ENCODE data around the gene SLC1A1. TPM values are rescaled to one million over a fixed set of nuclear protein-coding genes. Genes with fewer than 3 reads are reported as not detected.
A peak's percentile ranks its signal among the peaks of the same experiment; 100 is the strongest.

SLC1A1 gene
- total and polyA plus RNA-seq, 3 experiments from 2014 or later, result 0.09 TPM; not detected in 2

- no peak overlapping the region for H3K4me3 Mint-ChIP-seq
- no peak overlapping the region for H3K4me3 ChIP-seq (ENCODE audit: low read length)
- H3K27me3 Mint-ChIP-seq, result peaks cover 0 to 7% of the 10 kb centered on the region in 2 donors
- no peaks in the 10 kb centered on the region for H3K27me3 ChIP-seq (ENCODE audit: insufficient read depth, low read length, poor library complexity, severe bottlenecking)
- H3K4me1 Mint-ChIP-seq, result peaks cover 29 to 32% (median 31%) of the 10 kb centered on the region in 3 donors
- H3K36me3 Mint-ChIP-seq, result peaks cover 0 to 3% (median 0%) of the 10 kb centered on the region in 3 donors
- no peak overlapping the region for H3K27ac ChIP-seq (ENCODE audit: low read depth, low read length)
- CTCF ChIA-PET, result interaction anchor here (0.6 to 1.8 kb wide), 2 partner anchors 21 to 65 kb away, joined by 3 to 4 read pairs; no protein-coding TSS in a partner anchor
- DNase-seq, result no peak
- no peaks in the 10 kb centered on the region for H3K9me3 ChIP-seq (ENCODE audit: low read length)
- H3K4me1 ChIP-seq (ENCODE audit: insufficient read depth, low read length), result peaks cover 9% of the 10 kb centered on the region
- H3K9me3 Mint-ChIP-seq, result no peaks in the 10 kb centered on the region
- peak overlapping the region in 1 of 8 donors; percentile 25 for H3K27ac Mint-ChIP-seq
- H3K36me3 ChIP-seq (ENCODE audit: insufficient read depth, low read length), result no peaks in the 10 kb centered on the region
- POLR2A ChIA-PET, result no interaction called here
These were observed 84.5 kb downstream of the SLC1A1 start for GRCh38 chr9:4574657-4575243.

- Histone ChIP-seq H3K4me3 (ENCODE audit: low read length) (no peak overlapping the region), H3K9me3 (ENCODE audit: low read length) (no peaks in the 10 kb centered on the region), H3K27me3 (ENCODE audit: insufficient read depth, low read length, poor library complexity, severe bottlenecking) (no peaks in the 10 kb centered on the region), H3K27ac (ENCODE audit: low read depth, low read length) (no peak overlapping the region), H3K4me1 (ENCODE audit: insufficient read depth, low read length) (peaks cover 9% of the 10 kb centered on the region), H3K36me3 (ENCODE audit: insufficient read depth, low read length) (no peaks in the 10 kb centered on the region)
- POLR2A ChIA-PET, result no interaction called here
- DNase-seq, result no peak
- Mint-ChIP-seq H3K4me1 (peaks cover 28 to 32% (median 31%) of the 10 kb centered on the region in 3 donors), H3K36me3 (peaks cover 0 to 3% (median 0%) of the 10 kb centered on the region in 3 donors), H3K9me3 (no peaks in the 10 kb centered on the region), H3K4me3 (no peak overlapping the region), H3K27ac (peak overlapping the region in 1 of 8 donors; percentile 68), H3K27me3 (peaks cover 0 to 9% of the 10 kb centered on the region in 2 donors)
- CTCF ChIA-PET, result no interaction called here
These were observed 85.7 kb downstream of the SLC1A1 start for GRCh38 chr9:4575997-4576396.

- POLR2A ChIA-PET, result no interaction called here
- no peaks in the 10 kb centered on the region for H3K36me3 ChIP-seq (ENCODE audit: insufficient read depth, low read length)
- Mint-ChIP-seq H3K27ac (no peak overlapping the region), H3K9me3 (no peaks in the 10 kb centered on the region), H3K4me3 (no peak overlapping the region), H3K4me1 (peaks cover 28 to 32% (median 31%) of the 10 kb centered on the region in 3 donors), H3K27me3 (peaks cover 0 to 9% of the 10 kb centered on the region in 2 donors), H3K36me3 (peaks cover 0 to 3% (median 0%) of the 10 kb centered on the region in 3 donors)
- no peak overlapping the region for H3K4me3 ChIP-seq (ENCODE audit: low read length)
- no peaks in the 10 kb centered on the region for H3K27me3 ChIP-seq (ENCODE audit: insufficient read depth, low read length, poor library complexity, severe bottlenecking)
- no peak for DNase-seq
- CTCF ChIA-PET, result no interaction called here
- H3K9me3 ChIP-seq (ENCODE audit: low read length), result no peaks in the 10 kb centered on the region
- peaks cover 9% of the 10 kb centered on the region for H3K4me1 ChIP-seq (ENCODE audit: insufficient read depth, low read length)
- no peak overlapping the region for H3K27ac ChIP-seq (ENCODE audit: low read depth, low read length)
These were observed 86.2 kb downstream of the SLC1A1 start for GRCh38 chr9:4576448-4576847.

GRCh38 chr9:4579001-4579400 lies 88.7 kb downstream of the SLC1A1 start:
- no peak overlapping the region for H3K4me3 ChIP-seq (ENCODE audit: low read length)
- H3K27ac ChIP-seq (ENCODE audit: low read depth, low read length), result no peak overlapping the region
- Mint-ChIP-seq H3K9me3 (no peaks in the 10 kb centered on the region), H3K4me3 (no peak overlapping the region), H3K4me1 (peaks cover 6 to 10% (median 9%) of the 10 kb centered on the region in 3 donors), H3K27ac (no peak overlapping the region), H3K27me3 (peaks cover 0 to 9% of the 10 kb centered on the region in 2 donors), H3K36me3 (peaks cover 0 to 3% (median 0%) of the 10 kb centered on the region in 3 donors)
- H3K27me3 ChIP-seq (ENCODE audit: insufficient read depth, low read length, poor library complexity, severe bottlenecking), result no peaks in the 10 kb centered on the region
- POLR2A ChIA-PET, result no interaction called here
- no peaks in the 10 kb centered on the region for H3K9me3 ChIP-seq (ENCODE audit: low read length)
- no peak for DNase-seq
- H3K36me3 ChIP-seq (ENCODE audit: insufficient read depth, low read length), result no peaks in the 10 kb centered on the region
- CTCF ChIA-PET, result interaction anchor here (1.6 kb wide), 1 partner anchor 15 kb away, joined by 3 read pairs; no protein-coding TSS in a partner anchor
- H3K4me1 ChIP-seq (ENCODE audit: insufficient read depth, low read length), result no peaks in the 10 kb centered on the region

- ChIA-PET POLR2A (no interaction called here), CTCF (no interaction called here)
- H3K27ac Mint-ChIP-seq, result no peak overlapping the region
These were observed 90.9 kb downstream of the SLC1A1 start for GRCh38 chr9:4581035-4581760.

GRCh38 chr9:4581861-4582565 lies 91.7 kb downstream of the SLC1A1 start:
- Histone ChIP-seq H3K27me3 (ENCODE audit: insufficient read depth, low read length, poor library complexity, severe bottlenecking) (no peaks in the 10 kb centered on the region), H3K9me3 (ENCODE audit: low read length) (no peaks in the 10 kb centered on the region), H3K27ac (ENCODE audit: low read depth, low read length) (no peak overlapping the region), H3K4me3 (ENCODE audit: low read length) (no peak overlapping the region), H3K4me1 (ENCODE audit: insufficient read depth, low read length) (no peaks in the 10 kb centered on the region), H3K36me3 (ENCODE audit: insufficient read depth, low read length) (no peaks in the 10 kb centered on the region)
- no peak overlapping the region for H3K27ac Mint-ChIP-seq
- H3K4me1 Mint-ChIP-seq, result no peaks in the 10 kb centered on the region
- no peaks in the 10 kb centered on the region for H3K9me3 Mint-ChIP-seq
- H3K36me3 Mint-ChIP-seq, result peaks cover 0 to 7% (median 3%) of the 10 kb centered on the region in 3 donors
- CTCF ChIA-PET, result no interaction called here
- peaks cover 0 to 7% of the 10 kb centered on the region in 2 donors for H3K27me3 Mint-ChIP-seq
- H3K4me3 Mint-ChIP-seq, result no peak overlapping the region
- no peak for DNase-seq
- POLR2A ChIA-PET, result no interaction called here

More at GRCh38 chr9:4581035-4581760, 90.9 kb downstream of the SLC1A1 start:
- Histone ChIP-seq H3K4me1 (ENCODE audit: insufficient read depth, low read length) (no peaks in the 10 kb centered on the region), H3K27ac (ENCODE audit: low read depth, low read length) (no peak overlapping the region), H3K36me3 (ENCODE audit: insufficient read depth, low read length) (no peaks in the 10 kb centered on the region), H3K4me3 (ENCODE audit: low read length) (no peak overlapping the region), H3K9me3 (ENCODE audit: low read length) (no peaks in the 10 kb centered on the region), H3K27me3 (ENCODE audit: insufficient read depth, low read length, poor library complexity, severe bottlenecking) (no peaks in the 10 kb centered on the region)
- Mint-ChIP-seq H3K4me3 (no peak overlapping the region), H3K36me3 (peaks cover 0 to 7% (median 3%) of the 10 kb centered on the region in 3 donors), H3K27me3 (peaks cover 0 to 9% of the 10 kb centered on the region in 2 donors), H3K4me1 (no peaks in the 10 kb centered on the region), H3K9me3 (no peaks in the 10 kb centered on the region)
- DNase-seq, result no peak

- H3K27ac ChIP-seq (ENCODE audit: low read depth, low read length), result no peak overlapping the region
- H3K4me3 Mint-ChIP-seq, result no peak overlapping the region
- H3K9me3 Mint-ChIP-seq, result no peaks in the 10 kb centered on the region
- no peak overlapping the region for H3K4me3 ChIP-seq (ENCODE audit: low read length)
- ChIA-PET POLR2A (no interaction called here), CTCF (interaction anchor here (1.0 kb wide), 1 partner anchor 10 kb away, joined by 3 read pairs; no protein-coding TSS in a partner anchor)
- H3K4me1 ChIP-seq (ENCODE audit: insufficient read depth, low read length), result no peaks in the 10 kb centered on the region
- H3K27me3 ChIP-seq (ENCODE audit: insufficient read depth, low read length, poor library complexity, severe bottlenecking), result no peaks in the 10 kb centered on the region
- no peak overlapping the region for H3K27ac Mint-ChIP-seq
- H3K36me3 ChIP-seq (ENCODE audit: insufficient read depth, low read length), result no peaks in the 10 kb centered on the region
- H3K27me3 Mint-ChIP-seq, result peaks cover 0 to 3% of the 10 kb centered on the region in 2 donors
- H3K9me3 ChIP-seq (ENCODE audit: low read length), result no peaks in the 10 kb centered on the region
- no peaks in the 10 kb centered on the region for H3K4me1 Mint-ChIP-seq
- no peak for DNase-seq
- H3K36me3 Mint-ChIP-seq, result peaks cover 0 to 7% (median 0%) of the 10 kb centered on the region in 3 donors
These were observed 92.7 kb downstream of the SLC1A1 start for GRCh38 chr9:4583001-4583400.

GRCh38 chr9:4584636-4585035 lies 94.4 kb downstream of the SLC1A1 start:
- Mint-ChIP-seq H3K9me3 (no peaks in the 10 kb centered on the region), H3K27me3 (peaks cover 3 to 5% of the 10 kb centered on the region in 2 donors), H3K27ac (peak overlapping the region in 2 of 8 donors; percentile 63 to 64), H3K36me3 (peaks cover 0 to 7% (median 0%) of the 10 kb centered on the region in 3 donors), H3K4me3 (no peak overlapping the region), H3K4me1 (no peaks in the 10 kb centered on the region)
- DNase-seq, result no peak
- H3K27ac ChIP-seq (ENCODE audit: low read depth, low read length), result no peak overlapping the region
- no peaks in the 10 kb centered on the region for H3K36me3 ChIP-seq (ENCODE audit: insufficient read depth, low read length)
- no peaks in the 10 kb centered on the region for H3K9me3 ChIP-seq (ENCODE audit: low read length)
- ChIA-PET POLR2A (no interaction called here), CTCF (no interaction called here)
- H3K4me3 ChIP-seq (ENCODE audit: low read length), result no peak overlapping the region
- no peaks in the 10 kb centered on the region for H3K4me1 ChIP-seq (ENCODE audit: insufficient read depth, low read length)
- no peaks in the 10 kb centered on the region for H3K27me3 ChIP-seq (ENCODE audit: insufficient read depth, low read length, poor library complexity, severe bottlenecking)
